CD4-positive, alpha-beta T cell treated with Interferon alpha-2 for 1 hour (primary cell): ENCODE results near the gene AK1.

Experiments
- DNase-seq, 2 donors: peaks; one replicate each; pipeline ENCODE4 v3.0.0-alpha.2; 2020 to 2022

Gene AK1

GRCh38 chr9:127865645-127866464, 11.6 kb downstream of the AK1 start:
- no peak for DNase-seq

- DNase-seq = no peak
Observed at GRCh38 chr9:127863191-127863621, 14.3 kb downstream of the AK1 start.

- peak; percentile 60 to 72 for DNase-seq
Observed at GRCh38 chr9:127862075-127863011, 15.1 kb downstream of the AK1 start.

- DNase-seq = no peak
Observed at GRCh38 chr9:127860779-127861178, 16.7 kb downstream of the AK1 start.

- no peak for DNase-seq
Observed at GRCh38 chr9:127860260-127860659, 17.2 kb downstream of the AK1 start.

- DNase-seq = no peak
Observed at GRCh38 chr9:127858041-127858512, 19.4 kb downstream of the AK1 start.

GRCh38 chr9:127857278-127857677, 20.2 kb downstream of the AK1 start:
- no peak for DNase-seq

GRCh38 chr9:127856729-127857116, 20.8 kb downstream of the AK1 start:
- no peak for DNase-seq

GRCh38 chr9:127856094-127856728, 21.3 kb downstream of the AK1 start:
- no peak for DNase-seq

GRCh38 chr9:127855522-127855921, 22.0 kb downstream of the AK1 start:
- no peak for DNase-seq

GRCh38 chr9:127854960-127855359, 22.5 kb downstream of the AK1 start:
- DNase-seq = no peak

GRCh38 chr9:127854184-127854806, 23.2 kb downstream of the AK1 start, which contains the start of gene ENG:
ENG (minus strand) TSS chr9:127854658; CDS start chr9:127854355, 303 bp downstream.
- DNase-seq = no peak

- no peak for DNase-seq
Observed at GRCh38 chr9:127853312-127854183, 23.9 kb downstream of the AK1 start.

- DNase-seq = no peak
Observed at GRCh38 chr9:127852829-127853228, 24.6 kb downstream of the AK1 start.

- DNase-seq = no peak
Observed at GRCh38 chr9:127850286-127850830, 27.1 kb downstream of the AK1 start.

- no peak for DNase-seq
Observed at GRCh38 chr9:127848756-127849504, 28.5 kb downstream of the AK1 start.

GRCh38 chr9:127847833-127848755, 29.4 kb downstream of the AK1 start:
- DNase-seq = no peak

- no peak for DNase-seq
Observed at GRCh38 chr9:127847178-127847510, 30.3 kb downstream of the AK1 start.

GRCh38 chr9:127846443-127847177, 30.9 kb downstream of the AK1 start:
- DNase-seq = no peak
